Glomerular visceral epithelial cell (primary cell): ENCODE measurements around the gene EP400.

Experiments
- DNase-seq: peaks from one replicate; pipeline ENCODE4 v3.0.0-alpha.2; 2016; ENCODE audit errors: extremely low spot score

EP400 gene

GRCh38 chr12:131911851-131912477 lies 37.8 kb upstream of the EP400 start:
- no peak for DNase-seq

DNA sequence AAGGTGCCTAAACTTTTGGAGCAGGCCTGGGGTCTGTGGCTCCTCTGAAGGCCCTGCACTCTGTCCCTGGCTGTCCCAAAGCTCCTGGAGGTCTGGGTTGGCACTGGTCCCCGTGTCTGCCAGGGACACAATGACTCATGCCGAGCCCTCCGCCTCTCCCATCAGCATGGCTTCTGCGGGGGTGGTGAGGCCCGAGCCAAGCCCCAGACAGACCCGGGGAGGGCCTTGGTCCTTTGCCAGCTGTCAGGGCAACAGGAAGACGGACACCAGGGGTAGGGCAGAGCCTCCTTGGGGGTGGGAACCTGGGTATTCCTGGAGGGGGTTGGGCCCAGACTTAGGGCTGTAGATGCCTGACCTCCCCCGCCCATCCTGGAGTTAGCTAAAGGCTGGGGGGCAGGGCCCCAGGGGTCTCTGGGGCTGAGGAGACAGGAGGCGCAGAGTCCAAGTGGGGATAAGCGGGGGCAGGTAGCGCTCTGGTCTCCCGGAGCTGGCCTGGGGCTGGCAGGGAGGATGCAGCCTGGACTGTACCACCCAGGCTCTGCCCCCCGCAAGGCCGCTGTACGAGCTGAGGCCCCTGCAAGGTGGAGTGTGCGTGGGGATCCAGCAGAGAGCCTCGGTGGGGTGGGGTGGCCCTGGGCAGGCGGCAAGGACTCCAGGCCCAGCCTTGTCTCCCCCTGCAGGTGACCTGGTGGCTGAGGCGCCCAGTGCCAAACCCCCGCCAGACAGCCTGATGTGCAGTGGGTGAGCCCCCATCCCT lies 37.0 kb upstream of the EP400 start:
- peak; percentile 87 for DNase-seq

DNA sequence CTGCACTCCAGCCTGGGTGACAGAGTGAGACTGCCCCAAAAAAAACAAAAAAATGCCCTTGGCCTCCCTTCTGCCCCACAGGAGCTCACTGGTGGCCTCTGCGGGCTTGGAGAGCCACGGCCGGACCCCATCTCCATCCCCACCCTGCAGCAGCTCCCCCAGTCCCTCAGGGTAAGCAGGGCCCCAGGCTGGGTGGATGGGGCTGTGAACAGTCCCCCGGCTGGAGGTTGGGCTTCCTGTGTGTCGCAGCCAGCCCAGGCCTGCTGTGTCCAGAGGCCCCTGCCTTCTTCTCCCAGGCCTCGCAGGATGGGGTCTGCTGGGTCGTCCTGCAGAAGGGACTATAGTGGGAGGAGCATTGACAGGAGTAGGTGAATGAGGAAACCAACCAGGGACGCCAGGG lies 36.1 kb upstream of the EP400 start:
- DNase-seq, result no peak

DNA sequence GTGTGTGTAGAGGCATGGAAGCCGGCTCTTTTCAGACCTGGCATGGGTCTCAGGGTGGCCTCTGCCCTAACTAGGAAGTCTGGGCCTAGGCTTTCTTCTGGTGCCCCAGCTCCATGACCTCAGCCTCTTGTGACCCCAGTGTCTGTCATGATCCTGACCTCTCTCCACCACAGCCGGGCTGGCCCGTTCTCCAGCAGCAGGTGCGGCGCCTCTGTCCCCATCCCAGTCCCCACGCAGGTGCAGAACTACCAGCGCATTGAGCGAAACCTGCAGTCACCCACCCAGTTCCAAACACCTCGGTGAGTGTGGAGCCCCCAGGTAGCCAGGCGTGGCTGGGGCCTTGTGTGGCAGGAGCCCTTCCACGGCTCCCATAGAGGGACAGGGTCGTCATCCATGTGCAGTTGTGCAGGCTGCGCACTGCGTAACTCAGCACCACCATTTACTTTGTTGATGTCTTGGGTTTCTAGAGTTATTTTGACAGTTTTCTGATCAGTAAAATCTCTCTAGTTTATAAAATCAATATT lies 35.5 kb upstream of the EP400 start:
- no peak for DNase-seq

DNA sequence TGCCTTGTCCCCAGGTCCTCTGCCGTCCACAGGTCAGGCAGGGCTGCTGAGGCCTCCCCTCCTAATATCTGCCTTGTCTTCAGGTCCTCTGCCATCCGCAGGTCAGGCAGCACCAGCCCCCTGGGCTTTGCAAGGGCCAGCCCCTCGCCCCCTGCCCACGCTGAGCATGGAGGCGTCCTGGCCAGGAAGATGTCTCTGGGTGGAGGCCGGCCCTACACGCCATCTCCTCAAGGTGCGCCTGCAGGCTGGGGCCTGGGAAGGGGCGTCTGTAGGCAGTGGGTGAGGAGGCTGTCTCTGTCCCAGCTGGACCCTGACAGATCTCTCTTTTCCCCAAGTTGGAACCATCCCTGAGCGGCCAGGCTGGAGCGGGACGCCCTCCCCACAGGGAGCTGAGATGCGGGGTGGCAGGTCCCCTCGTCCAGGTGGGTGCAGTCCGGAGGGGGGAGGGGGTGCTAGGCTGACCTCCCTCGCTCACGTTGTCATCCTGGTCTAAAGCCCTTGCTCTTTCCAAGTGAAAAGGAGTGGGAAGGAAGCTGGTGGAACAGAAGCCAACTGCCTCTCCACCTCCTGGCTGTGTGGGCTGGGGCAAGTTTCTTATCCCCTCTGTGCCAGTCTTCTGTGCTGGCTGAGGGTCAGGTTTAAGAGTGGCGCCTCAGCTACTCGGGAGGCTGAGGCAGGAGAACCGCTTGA lies 34.6 kb upstream of the EP400 start:
- DNase-seq, result no peak

DNA sequence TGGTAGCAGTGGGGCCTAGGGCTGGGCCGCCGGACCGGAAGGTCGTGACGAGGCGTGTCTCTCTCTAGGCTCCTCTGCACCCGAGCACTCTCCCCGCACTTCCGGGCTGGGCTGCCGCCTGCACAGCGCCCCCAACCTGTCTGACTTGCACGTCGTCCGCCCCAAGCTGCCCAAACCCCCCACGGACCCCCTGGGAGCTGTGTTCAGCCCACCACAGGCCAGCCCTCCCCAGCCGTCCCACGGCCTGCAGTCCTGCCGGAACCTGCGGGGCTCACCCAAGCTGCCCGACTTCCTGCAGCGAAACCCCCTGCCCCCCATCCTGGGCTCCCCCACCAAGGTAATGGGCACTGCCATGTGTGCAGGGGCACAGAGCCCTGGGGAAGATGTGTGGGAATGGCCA lies 33.9 kb upstream of the EP400 start:
- no peak for DNase-seq

GRCh38 chr12:131916306-131917138 lies 33.2 kb upstream of the EP400 start:
- no peak for DNase-seq

DNA sequence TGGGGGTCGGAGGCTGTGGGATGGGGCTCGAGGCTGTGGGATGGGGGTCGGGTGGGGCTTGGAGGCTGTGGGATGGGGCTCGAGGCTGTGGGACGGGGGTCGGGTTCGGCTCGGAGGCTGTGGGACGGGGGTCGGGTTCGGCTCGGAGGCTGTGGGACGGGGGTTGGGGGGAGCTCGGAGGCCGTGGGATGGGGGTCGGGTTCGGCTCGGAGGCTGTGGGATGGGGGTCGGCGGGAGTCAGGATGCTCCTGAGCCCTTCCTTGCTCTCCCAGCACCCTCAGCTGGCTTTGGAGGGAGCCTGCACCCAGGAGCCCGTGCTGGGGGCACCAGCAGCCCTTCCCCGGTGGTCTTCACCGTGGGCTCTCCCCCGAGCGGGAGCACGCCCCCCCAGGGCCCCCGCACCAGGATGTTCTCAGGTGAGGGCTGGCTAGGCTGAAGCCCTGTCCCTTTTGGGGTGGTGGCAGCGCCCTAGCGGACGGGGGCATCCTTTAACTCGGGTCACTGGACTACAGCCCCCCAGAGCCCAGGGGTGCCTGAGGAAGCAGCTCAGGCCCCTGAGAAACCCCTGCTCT lies 32.5 kb upstream of the EP400 start:
- DNase-seq, result no peak

DNA sequence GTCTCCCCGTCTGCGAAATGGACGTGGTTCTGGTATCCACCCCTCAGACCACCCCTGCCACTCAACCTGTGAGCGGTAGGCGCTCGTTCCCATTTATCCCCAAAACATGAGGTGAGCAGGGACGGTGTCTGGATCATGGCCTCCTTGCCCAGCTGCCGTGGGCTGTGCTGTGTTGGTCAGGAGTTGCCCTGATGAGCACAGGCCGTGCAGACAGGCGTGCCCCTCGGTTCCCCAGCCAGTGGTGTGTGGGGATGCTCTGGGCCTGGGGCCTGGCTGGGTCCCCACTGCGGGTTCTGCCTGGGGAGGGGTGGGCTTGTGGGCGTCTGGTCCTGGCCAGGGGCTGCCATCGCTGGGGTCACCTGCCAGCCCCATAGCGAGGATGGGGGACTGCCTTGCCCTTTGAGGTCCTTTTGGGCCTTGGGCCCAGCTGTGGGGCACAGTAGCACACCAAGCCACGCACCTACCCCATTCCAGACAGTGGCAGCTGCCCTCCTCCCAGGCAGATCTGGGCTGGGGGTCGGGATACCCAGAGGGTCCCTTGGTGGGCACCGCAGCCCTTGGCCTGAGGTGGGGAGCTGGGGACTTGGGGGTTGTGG lies 31.9 kb upstream of the EP400 start:
- no peak for DNase-seq

DNA sequence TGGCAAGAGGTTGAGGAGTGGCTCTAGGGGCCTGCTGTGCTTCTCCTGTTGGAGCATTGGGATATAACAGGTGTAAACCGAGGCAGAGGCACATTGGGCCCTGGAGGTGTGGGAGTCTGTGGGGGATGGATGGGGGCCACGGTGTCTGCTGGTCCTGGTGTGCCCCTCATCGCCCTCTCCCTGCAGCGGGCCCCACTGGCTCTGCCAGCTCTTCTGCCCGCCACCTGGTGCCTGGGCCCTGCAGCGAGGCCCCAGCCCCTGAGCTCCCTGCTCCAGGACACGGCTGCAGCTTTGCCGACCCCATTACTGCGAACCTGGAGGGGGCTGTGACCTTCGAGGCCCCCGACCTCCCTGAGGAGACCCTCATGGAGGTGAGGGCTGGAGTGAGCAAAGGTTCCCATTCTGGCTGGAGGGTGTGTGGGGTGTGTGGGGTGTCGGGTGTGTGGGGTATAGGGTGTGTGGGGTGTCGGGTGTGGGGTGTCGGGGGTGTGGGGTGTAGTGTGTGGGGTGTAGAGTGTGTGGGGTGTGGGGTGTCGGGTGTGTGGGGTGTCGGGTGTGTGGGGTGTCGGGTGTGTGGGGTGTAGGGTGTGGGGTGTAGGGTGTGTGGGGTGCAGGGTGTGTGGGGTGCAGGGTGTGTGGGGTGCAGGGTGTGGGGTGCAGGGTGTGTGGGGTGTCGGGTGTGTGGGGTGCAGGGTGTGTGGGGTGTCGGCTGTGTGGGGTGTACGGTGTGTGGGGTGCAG lies 31.3 kb upstream of the EP400 start:
- no peak for DNase-seq

DNA sequence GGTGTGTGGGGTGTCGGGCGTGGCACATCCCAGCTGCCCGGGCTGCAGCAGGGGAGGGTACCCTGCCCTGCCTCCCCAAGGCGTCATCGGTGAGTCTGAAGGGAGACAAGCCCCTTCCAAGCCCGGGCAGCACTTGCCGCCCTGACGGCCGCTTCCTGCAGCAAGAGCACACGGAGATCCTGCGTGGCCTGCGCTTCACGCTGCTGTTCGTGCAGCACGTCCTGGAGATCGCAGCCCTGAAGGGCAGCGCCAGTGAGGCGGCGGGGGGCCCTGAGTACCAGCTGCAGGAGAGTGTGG lies 30.7 kb upstream of the EP400 start:
- no peak for DNase-seq

- no peak for DNase-seq
These were observed 30.2 kb upstream of the EP400 start for GRCh38 chr12:131919366-131920156.

GRCh38 chr12:131920157-131920508 lies 29.6 kb upstream of the EP400 start:
- DNase-seq, result no peak

GRCh38 chr12:131920902-131921840 lies 28.6 kb upstream of the EP400 start:
- DNase-seq, result no peak

GRCh38 chr12:131921866-131922769 lies 27.6 kb upstream of the EP400 start:
- no peak for DNase-seq

- DNase-seq, result no peak
These were observed 27.0 kb upstream of the EP400 start for GRCh38 chr12:131922772-131923171.

- DNase-seq, result no peak
These were observed 26.5 kb upstream of the EP400 start for GRCh38 chr12:131923260-131923659.
